ENCODE results near the gene BPIFB2. TPM values are rescaled to one million over a fixed set of nuclear protein-coding genes. Genes with fewer than 3 reads are reported as not detected.

Gene BPIFB2
- polyA plus RNA-seq, 1 experiment: not detected

- Histone ChIP-seq H3K36me3 (ENCODE audit: control insufficient read depth, insufficient read depth, low read length) (no peaks in the 10 kb centered on the region), H3K4me3 (ENCODE audit: low read depth, low read length) (no peak overlapping the region), H3K27me3 (ENCODE audit: control insufficient read depth, insufficient read depth, low read length) (0 out of 2 replicates have a peak, but pooled peaks cover 2% of the 10 kb centered on the region)
- no peak for TF ChIP-seq CTCF (IDR thresholded peaks at IDR 0.05; ENCODE audit: insufficient read depth, low read depth, low read length)
- no peak for DNase-seq (ENCODE audit: low read depth)
- POLR2A ChIA-PET: no interaction called here
- CTCF ChIA-PET: interaction anchor here (1.3 kb wide), 1 partner anchor 10 kb away, joined by 3 read pairs; no protein-coding TSS in a partner anchor
These were observed 15.4 kb downstream of the BPIFB2 start for GRCh38 chr20:33022694-33023438.

GRCh38 chr20:33023439-33024242 is 16.1 kb downstream of the BPIFB2 start:
- ChIA-PET CTCF (no interaction called here), POLR2A (no interaction called here)
- no peak for DNase-seq (ENCODE audit: low read depth)
- H3K4me3 ChIP-seq (ENCODE audit: low read depth, low read length): no peak overlapping the region
- no peaks in the 10 kb centered on the region for H3K36me3 ChIP-seq (ENCODE audit: control insufficient read depth, insufficient read depth, low read length)
- no peak for TF ChIP-seq CTCF (IDR thresholded peaks at IDR 0.05; ENCODE audit: insufficient read depth, low read depth, low read length)
- H3K27me3 ChIP-seq (ENCODE audit: control insufficient read depth, insufficient read depth, low read length): 0 out of 2 replicates have a peak, but pooled peaks cover 2% of the 10 kb centered on the region

GRCh38 chr20:33024243-33024560 is 16.7 kb downstream of the BPIFB2 start:
- TF ChIP-seq CTCF (IDR thresholded peaks at IDR 0.05; ENCODE audit: insufficient read depth, low read depth, low read length): no peak
- CTCF ChIA-PET: interaction anchor here (0.6 kb wide), 1 partner anchor 235 kb away, joined by 3 read pairs; no protein-coding TSS in a partner anchor
- 0 out of 2 replicates have a peak, but pooled peaks cover 2% of the 10 kb centered on the region for H3K27me3 ChIP-seq (ENCODE audit: control insufficient read depth, insufficient read depth, low read length)
- H3K36me3 ChIP-seq (ENCODE audit: control insufficient read depth, insufficient read depth, low read length): no peaks in the 10 kb centered on the region
- DNase-seq (ENCODE audit: low read depth): no peak
- POLR2A ChIA-PET: no interaction called here
- H3K4me3 ChIP-seq (ENCODE audit: low read depth, low read length): no peak overlapping the region

GRCh38 chr20:33024609-33025317 is 17.3 kb downstream of the BPIFB2 start:
- CTCF ChIA-PET: interaction anchor here (0.6 kb wide), 1 partner anchor 236 kb away, joined by 3 read pairs; no protein-coding TSS in a partner anchor

More at GRCh38 chr20:33024609-33025317, 17.3 kb downstream of the BPIFB2 start:
- Histone ChIP-seq H3K27me3 (ENCODE audit: control insufficient read depth, insufficient read depth, low read length) (0 out of 2 replicates have a peak, but pooled peaks cover 2% of the 10 kb centered on the region), H3K4me3 (ENCODE audit: low read depth, low read length) (no peak overlapping the region), H3K36me3 (ENCODE audit: control insufficient read depth, insufficient read depth, low read length) (no peaks in the 10 kb centered on the region)
- TF ChIP-seq CTCF (IDR thresholded peaks at IDR 0.05; ENCODE audit: insufficient read depth, low read depth, low read length): no peak
- POLR2A ChIA-PET: no interaction called here
- DNase-seq (ENCODE audit: low read depth): no peak

Data from BJ (cell line).